GM12878 (cell line): ENCODE data around the gene KCNN3. TPM values are rescaled to one million over a fixed set of nuclear protein-coding genes. Genes with fewer than 3 reads are reported as not detected.

Source experiments
- ATAC-seq: fragments of 200-7000 bp; cut with Tn5 transposase; 3 replicates; pipeline ENCODE4 v1.9.1; 2020; ENCODE audit warnings: mild to moderate bottlenecking, moderate library complexity
- BruUV-seq: library from RNA; stranded (reverse); fragments of 400-500 nt; replicated peaks from 2 replicates; lab custom pipeline; 2021; lab: Mats Ljungman, UMichigan
- CTCF ChIA-PET: fragments of 300-600 bp; sonication (Branson Sonifier 250); formaldehyde crosslinking; extraction: SDS; loops from one replicate; lab custom pipeline; 2021; ENCODE audit warnings: inconsistent platforms; lab: Yijun Ruan, JAX
- POLR2A ChIA-PET: fragments of 350-600 bp; formaldehyde crosslinking; extraction: SDS; loops from one replicate; lab custom pipeline; 2021; ENCODE audit warnings: inconsistent platforms; lab: Charles Lee
- RAD21 ChIA-PET: fragments of 300-600 bp; sonication (Branson Sonifier 250); formaldehyde crosslinking; loops from one replicate; lab custom pipeline; 2023; ENCODE audit warnings: antibody characterized with exemption; ENCODE audit not compliant: unreplicated experiment; lab: Charles Lee
- SMC1A ChIA-PET: fragments of 300-600 bp; sonication (Branson Sonifier 250); formaldehyde crosslinking; loops from one replicate; lab custom pipeline; 2023; ENCODE audit not compliant: unreplicated experiment, uncharacterized antibody; lab: Charles Lee
- DNase-seq: peaks from one replicate; pipeline ENCODE4 v3.0.0-alpha.2; 2011; ENCODE audit warnings: low read depth, low spot score
- FAIRE-seq: peaks from 3 replicates; lab custom pipeline; 2011; peaks lifted over from hg19 to GRCh38; lab: Jason Lieb, UNC
- H2AFZ ChIP-seq: 2 replicates; pipeline ENCODE4 v1.6.0; 2011; ENCODE audit warnings: low read depth, low read length, control low read depth; ENCODE audit not compliant: control insufficient read depth
- H3K27ac ChIP-seq: 2 replicates; pipeline ENCODE4 v1.5.1; 2011; ENCODE audit warnings: control low read depth; ENCODE audit not compliant: control insufficient read depth, insufficient read depth
- H3K27me3 ChIP-seq, 2 experiments: replicated peaks in 1 of 2; 2 replicates each; pipeline versions ENCODE4 v1.6.0 to v1.6.1; 2011; ENCODE audit warnings: low read length in 1 of 2; ENCODE audit not compliant: control insufficient read depth in 2 of 2, insufficient read depth in 2 of 2
- H3K36me3 ChIP-seq, 2 experiments: 2 replicates each; pipeline ENCODE4 v1.5.1; 2011; ENCODE audit warnings: low read length in 1 of 2; ENCODE audit not compliant: control insufficient read depth in 2 of 2, insufficient read depth in 2 of 2
- H3K4me1 ChIP-seq: 2 replicates; pipeline ENCODE4 v1.6.1; 2011; ENCODE audit warnings: mild to moderate bottlenecking, low read length, moderate library complexity, mixed read lengths; ENCODE audit not compliant: control insufficient read depth, insufficient read depth
- H3K4me2 ChIP-seq: 2 replicates; pipeline ENCODE4 v1.6.0; 2011; ENCODE audit warnings: control low read depth; ENCODE audit not compliant: control insufficient read depth, insufficient read depth
- H3K4me3 ChIP-seq: fragments of 200-600 bp; sonication (generic); 2 replicates; pipeline ENCODE4 v1.5.1; 2016
- H3K79me2 ChIP-seq: 2 replicates; pipeline ENCODE4 v1.6.0; 2011; ENCODE audit warnings: low read length; ENCODE audit not compliant: control insufficient read depth, insufficient read depth
- H3K9ac ChIP-seq: 2 replicates; pipeline ENCODE4 v1.8.0; 2011; ENCODE audit warnings: low read length, control low read depth, mixed read lengths; ENCODE audit not compliant: control insufficient read depth, insufficient read depth
- H3K9me3 ChIP-seq: replicated peaks from 3 replicates; pipeline ENCODE4 v1.5.1; 2011; ENCODE audit warnings: mild to moderate bottlenecking, low read length; ENCODE audit not compliant: control insufficient read depth, insufficient read depth
- H4K20me1 ChIP-seq: 2 replicates; pipeline ENCODE4 v1.6.0; 2011; ENCODE audit not compliant: control insufficient read depth, insufficient read depth
- KAT2A ChIP-seq: conservative IDR thresholded peaks from 2 replicates; pipeline ENCODE4 v1.6.1; 2011; ENCODE audit warnings: low read depth, low read length; ENCODE audit not compliant: control insufficient read depth
- SIX5 ChIP-seq: IDR thresholded peaks from 2 replicates; pipeline ENCODE4 v1.6.1; 2011; ENCODE audit warnings: mild to moderate bottlenecking, low read depth, low read length, moderate library complexity; ENCODE audit not compliant: severe bottlenecking
- SREBF1 ChIP-seq: IDR thresholded peaks from 2 replicates; pipeline ENCODE4 v1.6.1; 2012; ENCODE audit warnings: mild to moderate bottlenecking, low read length
- SRF ChIP-seq, 2 experiments: IDR thresholded peaks; 2 replicates each; pipeline ENCODE4 v1.6.1; 2011; ENCODE audit warnings: low read depth in 2 of 2, low read length in 2 of 2, mild to moderate bottlenecking in 1 of 2, moderate library complexity in 1 of 2
- WGBS: methylation state at CpG from one replicate; pipeline ENCODE4 v1.1.6; 2016; ENCODE audit warnings: low lambda C conversion rate; ENCODE audit not compliant: insufficient replicate concordance, insufficient coverage; ENCODE audit errors: missing lambda C conversion rate; 5-methylcytosine and 5-hydroxymethylcytosine counted together
- in situ Hi-C: fragments of 300-500 bp; cut with MboI; formaldehyde crosslinking; loops from 9 replicates; pipeline ENCODE4 v1.14.3; 2018; ENCODE audit warnings: mixed read lengths
- intact Hi-C: fragments of 100-400 bp; cut with micrococcal nuclease; formaldehyde crosslinking; loops from one replicate; pipeline ENCODE4 v1.14.2; 2022; ENCODE audit not compliant: unreplicated experiment
- polyA plus RNA-seq, 11 experiments: library from polyadenylated mRNA; depleted of rRNA in 4 of 11; unstranded in 6 of 11; stranded (reverse) in 5 of 11; fragments of >200 nt; fragmentation: Nextera tagmentation in 4 of 11; fragmentation: Illumina TruSeq in 1 of 11; extraction: Ambion mirVana in 4 of 11; extraction: Trizol in 1 of 11; gene quantifications; 1 replicate in 1 of 11; 2 replicates in 10 of 11; pipeline versions ENCODE4 v1.2.1 to v1.2.3, GENCODE V29; 2011 to 2016; ENCODE audit warnings: inconsistent platforms in 2 of 11, missing spikeins in 2 of 11, low read depth in 1 of 11
- total RNA-seq, 4 experiments: library from RNA; depleted of rRNA in 3 of 4; stranded (reverse); fragments of >200 nt in 3 of 4; fragmentation: Illumina TruSeq in 1 of 4; extraction: Trizol in 1 of 4; gene quantifications; 2 replicates each; pipeline versions ENCODE4 v1.2.1 to v1.2.3, GENCODE V29; 2013 to 2021
- TF ChIP-seq, protein P1 (sequence below): fragments of 450-650 bp; formaldehyde crosslinking; IDR thresholded peaks from 2 replicates; pipeline ENCODE4 v1.4.0; 2022; ENCODE audit warnings: mild to moderate bottlenecking, moderate library complexity
- TF ChIP-seq, protein P2 (sequence below): fragments of 450-650 bp; IDR thresholded peaks from 2 replicates; pipeline ENCODE4 v1.6.1; 2017; ENCODE audit warnings: mild to moderate bottlenecking, moderate library complexity

Gene KCNN3
- total and polyA plus RNA-seq, 10 of the 15 experiments (the other 5 are each of a cell fraction or from before 2014, with no cell fraction given): 3.5 to 26.4 (median 14.9) TPM

DNA sequence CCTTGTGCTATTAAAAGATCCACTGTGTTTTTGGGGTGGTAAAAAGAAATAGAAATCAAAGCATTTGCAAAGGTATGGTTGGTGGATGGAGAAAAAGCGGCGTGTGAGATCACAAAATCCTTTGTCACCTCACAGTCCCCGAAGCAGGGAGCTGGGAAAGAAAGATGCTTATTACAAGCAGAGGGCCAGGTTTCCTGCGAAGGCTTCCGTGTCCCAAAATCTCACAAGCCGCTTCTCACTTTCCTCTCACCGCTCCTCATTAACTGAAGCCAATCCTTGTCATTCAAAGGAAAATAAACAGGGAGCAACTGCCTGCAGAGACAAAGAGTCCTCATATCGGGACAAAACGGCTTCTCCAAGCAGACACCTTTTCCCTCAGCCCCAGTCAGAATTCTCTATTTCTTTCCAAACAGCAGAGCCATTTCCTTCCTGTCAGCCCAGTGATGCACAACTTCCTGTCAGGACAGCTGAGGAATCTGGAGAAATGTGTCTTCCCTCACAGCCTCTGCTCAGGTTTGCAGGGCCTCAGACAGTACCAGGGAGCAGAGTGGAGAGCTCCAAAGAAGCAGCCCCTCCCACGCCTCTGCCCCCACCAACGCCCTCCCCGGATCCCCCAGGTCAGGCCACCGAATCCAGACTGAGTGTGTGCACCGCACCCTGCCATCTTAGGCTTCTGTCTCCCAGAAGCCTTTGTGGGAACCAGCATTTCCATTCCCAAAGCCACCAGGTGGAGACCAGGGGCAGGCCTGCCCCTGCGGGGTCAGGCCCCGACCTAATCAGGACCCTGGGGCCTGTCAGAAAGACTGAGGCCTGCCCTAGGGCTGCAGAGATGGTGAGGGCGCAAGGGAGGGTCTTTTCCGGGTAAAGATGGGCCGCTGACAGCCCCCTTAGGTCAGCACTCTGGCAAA lies 29.6 kb downstream of the KCNN3 start (continued):
- TF ChIP-seq, protein P1, sequence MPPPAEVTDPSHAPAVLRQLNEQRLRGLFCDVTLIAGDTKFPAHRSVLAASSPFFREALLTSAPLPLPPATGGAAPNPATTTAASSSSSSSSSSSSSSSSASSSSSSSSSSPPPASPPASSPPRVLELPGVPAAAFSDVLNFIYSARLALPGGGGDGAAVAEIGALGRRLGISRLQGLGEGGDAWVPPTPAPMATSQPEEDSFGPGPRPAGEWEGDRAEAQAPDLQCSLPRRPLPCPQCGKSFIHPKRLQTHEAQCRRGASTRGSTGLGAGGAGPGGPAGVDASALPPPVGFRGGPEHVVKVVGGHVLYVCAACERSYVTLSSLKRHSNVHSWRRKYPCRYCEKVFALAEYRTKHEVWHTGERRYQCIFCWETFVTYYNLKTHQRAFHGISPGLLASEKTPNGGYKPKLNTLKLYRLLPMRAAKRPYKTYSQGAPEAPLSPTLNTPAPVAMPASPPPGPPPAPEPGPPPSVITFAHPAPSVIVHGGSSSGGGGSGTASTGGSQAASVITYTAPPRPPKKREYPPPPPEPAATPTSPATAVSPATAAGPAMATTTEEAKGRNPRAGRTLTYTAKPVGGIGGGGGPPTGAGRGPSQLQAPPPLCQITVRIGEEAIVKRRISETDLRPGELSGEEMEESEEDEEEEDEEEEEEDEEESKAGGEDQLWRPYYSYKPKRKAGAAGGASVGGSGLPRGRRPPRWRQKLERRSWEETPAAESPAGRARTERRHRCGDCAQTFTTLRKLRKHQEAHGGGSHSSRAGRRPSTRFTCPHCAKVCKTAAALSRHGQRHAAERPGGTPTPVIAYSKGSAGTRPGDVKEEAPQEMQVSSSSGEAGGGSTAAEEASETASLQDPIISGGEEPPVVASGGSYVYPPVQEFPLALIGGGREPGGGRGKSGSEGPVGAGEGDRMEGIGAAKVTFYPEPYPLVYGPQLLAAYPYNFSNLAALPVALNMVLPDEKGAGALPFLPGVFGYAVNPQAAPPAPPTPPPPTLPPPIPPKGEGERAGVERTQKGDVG: no peak
- no peak for TF ChIP-seq KAT2A

DNA sequence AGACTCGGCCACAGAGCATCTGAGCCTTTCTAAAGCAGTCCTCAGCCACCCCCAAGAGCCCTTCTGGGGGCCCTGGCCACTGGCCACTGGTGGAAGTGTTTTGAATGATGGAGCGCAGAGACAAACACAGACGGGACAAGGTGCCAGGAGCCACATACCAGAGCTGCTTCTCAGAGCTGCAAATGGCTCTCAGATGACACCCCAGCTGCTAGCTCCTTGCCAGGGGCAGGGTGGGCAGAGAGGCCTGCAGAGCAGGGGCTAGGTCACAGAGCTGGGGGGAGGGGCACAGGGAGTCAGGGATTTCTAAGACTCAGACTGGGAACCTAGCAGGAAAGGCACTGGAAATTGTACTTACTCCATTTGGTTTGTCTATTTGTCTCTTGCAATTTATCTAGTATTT lies 30.4 kb downstream of the KCNN3 start:
- H3K27me3 ChIP-seq: no peaks in the 10 kb centered on the region
- H3K9me3 ChIP-seq: no peaks in the 10 kb centered on the region
- no peak overlapping the region for H3K4me3 ChIP-seq
- BruUV-seq: no TSS peak
- intact Hi-C loops: no loop called here
- no peak overlapping the region for H3K9ac ChIP-seq
- ATAC-seq (no peak), FAIRE-seq (no peak), DNase-seq (no peak)
- WGBS: 100% methylated on average over 3 of the region's 3 CpGs
- ChIA-PET SMC1A (interaction anchor here (2.3 to 3.2 kb wide), 3 partner anchors 10 to 26 kb away, joined by 9 to 19 read pairs (median 10); no protein-coding TSS in a partner anchor), CTCF (interaction anchor here (0.6 to 2.6 kb wide), 2 partner anchors 20 to 252 kb away, joined by 3 to 13 read pairs; no protein-coding TSS in a partner anchor), RAD21 (interaction anchor here (2.0 kb wide), 1 partner anchor 31 kb away, joined by 4 read pairs; no protein-coding TSS in a partner anchor), POLR2A (interaction anchor here (0.9 kb wide), 1 partner anchor 177 kb away, joined by 3 read pairs; no protein-coding TSS in a partner anchor)
- no peak overlapping the region for H3K4me2 ChIP-seq
- in situ Hi-C loops: no loop called here
- H3K36me3 ChIP-seq: peaks cover 0 to 11% of the 10 kb centered on the region in 2 experiments; a peak in 2 of 4 replicates
- TF ChIP-seq SREBF1 (no peak), SRF (IDR thresholded peaks at IDR 0.05; ENCODE audit: low read depth in 2 of 2, low read length in 2 of 2) (no peak), SIX5 (no peak)
- TF ChIP-seq, protein P2, sequence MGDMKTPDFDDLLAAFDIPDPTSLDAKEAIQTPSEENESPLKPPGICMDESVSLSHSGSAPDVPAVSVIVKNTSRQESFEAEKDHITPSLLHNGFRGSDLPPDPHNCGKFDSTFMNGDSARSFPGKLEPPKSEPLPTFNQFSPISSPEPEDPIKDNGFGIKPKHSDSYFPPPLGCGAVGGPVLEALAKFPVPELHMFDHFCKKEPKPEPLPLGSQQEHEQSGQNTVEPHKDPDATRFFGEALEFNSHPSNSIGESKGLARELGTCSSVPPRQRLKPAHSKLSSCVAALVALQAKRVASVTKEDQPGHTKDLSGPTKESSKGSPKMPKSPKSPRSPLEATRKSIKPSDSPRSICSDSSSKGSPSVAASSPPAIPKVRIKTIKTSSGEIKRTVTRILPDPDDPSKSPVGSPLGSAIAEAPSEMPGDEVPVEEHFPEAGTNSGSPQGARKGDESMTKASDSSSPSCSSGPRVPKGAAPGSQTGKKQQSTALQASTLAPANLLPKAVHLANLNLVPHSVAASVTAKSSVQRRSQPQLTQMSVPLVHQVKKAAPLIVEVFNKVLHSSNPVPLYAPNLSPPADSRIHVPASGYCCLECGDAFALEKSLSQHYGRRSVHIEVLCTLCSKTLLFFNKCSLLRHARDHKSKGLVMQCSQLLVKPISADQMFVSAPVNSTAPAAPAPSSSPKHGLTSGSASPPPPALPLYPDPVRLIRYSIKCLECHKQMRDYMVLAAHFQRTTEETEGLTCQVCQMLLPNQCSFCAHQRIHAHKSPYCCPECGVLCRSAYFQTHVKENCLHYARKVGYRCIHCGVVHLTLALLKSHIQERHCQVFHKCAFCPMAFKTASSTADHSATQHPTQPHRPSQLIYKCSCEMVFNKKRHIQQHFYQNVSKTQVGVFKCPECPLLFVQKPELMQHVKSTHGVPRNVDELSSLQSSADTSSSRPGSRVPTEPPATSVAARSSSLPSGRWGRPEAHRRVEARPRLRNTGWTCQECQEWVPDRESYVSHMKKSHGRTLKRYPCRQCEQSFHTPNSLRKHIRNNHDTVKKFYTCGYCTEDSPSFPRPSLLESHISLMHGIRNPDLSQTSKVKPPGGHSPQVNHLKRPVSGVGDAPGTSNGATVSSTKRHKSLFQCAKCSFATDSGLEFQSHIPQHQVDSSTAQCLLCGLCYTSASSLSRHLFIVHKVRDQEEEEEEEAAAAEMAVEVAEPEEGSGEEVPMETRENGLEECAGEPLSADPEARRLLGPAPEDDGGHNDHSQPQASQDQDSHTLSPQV: no peak
- H3K27ac ChIP-seq: no peak overlapping the region
- H3K4me1 ChIP-seq: peaks cover 47% of the 10 kb centered on the region
- H4K20me1 ChIP-seq: peaks cover 3% of the 10 kb centered on the region
- peaks cover 44% of the 10 kb centered on the region for H3K79me2 ChIP-seq
- no peak overlapping the region for H2AFZ ChIP-seq
